GM13976 (cell line): ENCODE results near the gene OGA.

Source experiments
- DNase-seq: peaks from one replicate; pipeline ENCODE4 v3.0.0; 2012; ENCODE audit warnings: low spot score
- in situ Hi-C: fragments of 300-500 bp; cut with MboI; formaldehyde crosslinking; loops from one replicate; pipeline ENCODE4 v1.12.0; 2022; ENCODE audit warnings: low sequenced_read_pairs, mixed read lengths, inconsistent platforms; ENCODE audit not compliant: unreplicated experiment
- TF ChIP-seq, protein P1 (sequence below): IDR thresholded peaks from 2 replicates; pipeline ENCODE4 v1.5.1; 2012; ENCODE audit warnings: borderline replicate concordance, mild to moderate bottlenecking; ENCODE audit not compliant: insufficient read depth; ENCODE audit errors: extremely low read depth, missing control alignments, control extremely low read depth

OGA gene

DNA sequence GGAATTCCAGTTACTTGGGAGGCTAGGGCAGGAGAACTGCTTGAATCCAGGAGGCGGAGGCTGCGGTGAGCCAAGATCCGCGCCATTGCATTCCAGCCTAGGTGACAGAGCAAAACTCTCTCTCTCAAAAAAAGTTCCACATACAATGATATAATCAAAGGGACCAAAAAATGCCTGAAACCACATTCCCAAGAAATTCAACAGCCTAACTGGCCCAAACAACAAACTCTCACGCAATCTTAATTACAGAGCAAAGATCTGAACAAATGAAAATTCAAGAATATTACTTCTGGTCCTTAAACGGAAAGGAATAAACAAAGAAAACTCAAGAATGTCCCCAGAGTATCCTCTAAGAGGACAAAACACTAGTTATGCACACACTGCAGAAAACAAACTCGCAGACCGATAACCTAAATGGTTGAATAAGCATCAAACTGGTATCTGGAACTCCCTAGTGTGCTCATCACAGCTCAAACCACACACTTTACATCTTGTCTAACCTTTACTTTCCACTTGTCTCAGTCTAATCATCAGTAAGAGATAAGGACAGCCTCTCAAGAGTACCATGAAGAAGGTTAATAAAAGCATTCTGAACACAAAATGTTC lies 3.7 kb downstream of the OGA start:
- DNase-seq = peak; percentile 68

DNA sequence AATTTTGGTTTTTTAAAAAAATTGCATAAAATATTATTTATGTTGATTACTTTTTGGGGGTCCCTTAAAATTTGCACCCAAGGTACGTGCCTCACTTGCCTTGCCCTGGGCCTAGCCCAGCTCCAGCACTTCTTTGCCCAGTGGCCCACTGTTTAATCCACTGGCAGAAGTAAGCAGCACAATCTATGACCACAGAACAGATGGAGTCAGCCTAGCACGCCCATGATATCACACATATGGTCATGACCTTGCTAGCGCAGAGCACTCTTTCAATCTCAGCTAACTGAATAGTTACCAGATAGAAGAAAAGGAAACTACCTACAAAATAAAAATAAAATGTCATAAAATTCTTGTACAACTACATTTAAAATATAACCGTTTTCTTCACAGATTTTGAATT lies 5.6 kb downstream of the OGA start:
- TF ChIP-seq, protein P1, sequence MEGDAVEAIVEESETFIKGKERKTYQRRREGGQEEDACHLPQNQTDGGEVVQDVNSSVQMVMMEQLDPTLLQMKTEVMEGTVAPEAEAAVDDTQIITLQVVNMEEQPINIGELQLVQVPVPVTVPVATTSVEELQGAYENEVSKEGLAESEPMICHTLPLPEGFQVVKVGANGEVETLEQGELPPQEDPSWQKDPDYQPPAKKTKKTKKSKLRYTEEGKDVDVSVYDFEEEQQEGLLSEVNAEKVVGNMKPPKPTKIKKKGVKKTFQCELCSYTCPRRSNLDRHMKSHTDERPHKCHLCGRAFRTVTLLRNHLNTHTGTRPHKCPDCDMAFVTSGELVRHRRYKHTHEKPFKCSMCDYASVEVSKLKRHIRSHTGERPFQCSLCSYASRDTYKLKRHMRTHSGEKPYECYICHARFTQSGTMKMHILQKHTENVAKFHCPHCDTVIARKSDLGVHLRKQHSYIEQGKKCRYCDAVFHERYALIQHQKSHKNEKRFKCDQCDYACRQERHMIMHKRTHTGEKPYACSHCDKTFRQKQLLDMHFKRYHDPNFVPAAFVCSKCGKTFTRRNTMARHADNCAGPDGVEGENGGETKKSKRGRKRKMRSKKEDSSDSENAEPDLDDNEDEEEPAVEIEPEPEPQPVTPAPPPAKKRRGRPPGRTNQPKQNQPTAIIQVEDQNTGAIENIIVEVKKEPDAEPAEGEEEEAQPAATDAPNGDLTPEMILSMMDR = no peak
- in situ Hi-C loops = no loop called here
- no peak for DNase-seq

More for the DNA sequence above, 3.7 kb downstream of the OGA start:
- TF ChIP-seq, protein P1 = no peak
- in situ Hi-C loops = no loop called here

DNA sequence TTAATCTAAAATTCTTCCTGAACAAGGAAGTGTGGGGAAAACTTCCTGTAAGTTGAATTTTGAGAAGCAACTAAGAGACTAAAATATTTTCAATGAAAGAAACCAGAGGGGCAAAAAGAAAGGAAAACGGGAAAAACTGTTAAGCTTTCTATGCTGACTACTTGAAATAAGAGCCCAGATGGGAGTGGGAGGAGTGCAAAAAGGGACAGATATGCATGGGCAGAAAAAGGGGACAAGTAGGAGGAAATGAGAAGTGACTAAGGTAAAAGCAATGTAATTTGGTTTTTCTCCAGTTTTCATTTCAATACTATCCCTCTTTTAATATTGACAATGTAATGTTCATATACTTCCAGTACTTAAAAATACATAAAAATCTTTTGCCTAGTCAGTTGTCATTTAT lies 11.1 kb downstream of the OGA start:
- TF ChIP-seq, protein P1 = no peak
- in situ Hi-C loops = no loop called here
- no peak for DNase-seq

DNA sequence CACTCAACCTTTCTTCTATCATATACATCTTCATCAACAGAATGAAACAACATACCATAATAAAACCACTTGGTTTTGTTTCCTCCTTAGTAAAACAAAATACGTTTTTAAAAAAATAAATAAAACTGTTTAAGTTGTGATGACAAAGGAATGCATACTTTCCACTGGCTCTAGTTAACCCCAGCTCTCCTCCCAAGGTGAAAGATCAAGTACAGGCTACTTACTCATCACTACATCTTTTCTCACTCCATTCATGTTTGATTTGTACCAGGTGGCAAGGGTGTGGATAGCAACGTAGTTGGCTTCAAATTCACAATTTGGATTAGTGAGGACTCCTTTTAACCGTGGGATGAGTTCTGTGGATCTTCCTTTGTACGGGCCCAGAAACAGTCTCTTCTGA lies 14.7 kb downstream of the OGA start:
- TF ChIP-seq, protein P1 = no peak
- in situ Hi-C loops = no loop called here
- DNase-seq = no peak

DNA sequence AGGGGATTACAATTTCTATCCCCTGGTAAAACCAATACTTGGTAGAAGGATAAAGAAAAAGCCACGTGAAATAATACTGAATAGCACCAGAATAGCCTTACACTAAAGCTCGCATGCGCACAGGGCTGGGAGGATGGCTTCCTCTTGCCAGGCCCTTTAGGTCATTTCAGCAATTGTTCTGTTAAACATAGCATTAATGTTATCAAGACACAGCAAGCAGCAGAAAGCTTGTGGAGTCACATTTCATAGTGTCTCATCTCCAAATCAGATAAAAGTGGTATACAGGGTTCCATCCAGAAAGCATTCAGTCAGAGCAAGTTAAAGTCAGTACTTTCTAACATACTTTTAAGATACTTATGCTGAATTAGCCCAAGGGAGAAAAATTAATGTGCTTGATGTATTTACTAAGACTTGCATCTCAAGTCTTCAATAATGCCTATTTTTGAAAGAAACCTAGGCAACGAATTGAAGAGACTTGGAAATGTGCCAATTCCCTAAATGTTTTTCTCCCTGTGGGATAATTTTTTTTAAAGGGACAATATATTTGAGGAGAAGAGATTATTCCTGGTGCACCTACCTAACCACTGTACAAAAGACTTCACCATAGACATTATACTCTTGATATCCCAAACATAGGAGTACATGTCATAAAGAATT lies 20.7 kb downstream of the OGA start:
- TF ChIP-seq, protein P1 = no peak
- DNase-seq = no peak
- in situ Hi-C loops = no loop called here

DNA sequence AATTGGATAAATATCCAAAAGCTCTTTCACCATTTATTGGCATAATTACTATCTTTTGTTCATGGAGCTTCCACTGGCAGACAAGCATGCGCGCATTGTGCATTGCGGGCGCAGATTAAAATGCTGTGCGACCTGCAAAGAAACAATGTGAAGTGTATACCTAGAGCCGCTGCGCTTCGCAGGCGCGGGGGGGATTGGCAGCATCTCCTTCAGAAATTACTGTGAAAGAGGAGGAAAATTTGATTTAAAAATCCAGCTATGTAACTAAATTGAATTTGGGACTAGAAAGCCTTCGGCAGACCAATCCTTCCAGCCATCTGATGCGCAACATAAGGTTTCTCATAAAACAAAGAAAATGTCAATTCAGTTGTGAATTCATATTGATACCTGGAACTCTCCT lies 24.7 kb downstream of the OGA start:
- TF ChIP-seq, protein P1 = no peak
- DNase-seq = no peak
- in situ Hi-C loops = no loop called here
